ENCODE measurements around the gene ELOVL1. TPM values are rescaled to one million over a fixed set of nuclear protein-coding genes. Genes with fewer than 3 reads are reported as not detected.

The ELOVL1 gene
- total RNA-seq, 2 donors from 2014 or later, result 17.5 to 21.8 TPM

DNA sequence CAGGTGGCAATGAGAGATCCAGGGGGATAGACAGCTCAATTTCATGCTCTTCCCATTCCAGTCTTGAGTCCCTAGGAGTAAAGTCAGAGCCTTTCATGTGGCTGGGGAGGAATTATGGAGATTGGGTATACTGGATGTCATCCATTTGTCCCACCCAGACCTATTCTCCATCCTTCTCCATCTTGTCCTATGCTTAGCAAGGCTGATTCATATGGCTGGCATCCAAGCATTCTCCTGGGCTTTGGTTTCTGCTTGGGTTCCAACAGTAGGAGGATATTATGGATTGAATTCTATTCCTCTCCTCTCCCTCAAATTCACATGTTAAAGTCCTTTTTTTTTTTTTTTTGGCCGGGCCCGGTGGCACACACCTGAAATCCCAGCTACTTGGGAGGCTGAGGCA, 12.9 kb downstream of the ELOVL1 start:
- Histone ChIP-seq H3K9me3 (no peaks in the 10 kb centered on the region), H3K4me3 (no peak overlapping the region), H3K36me3 (replicated peaks in 1 of 2; ENCODE audit: insufficient read depth in 1 of 2, low read depth in 2 of 2) (no peaks in the 10 kb centered on the region), H3K27ac (no peak overlapping the region), H3K27me3 (no peaks in the 10 kb centered on the region), H3K4me1 (peaks cover 16% of the 10 kb centered on the region)
- ATAC-seq (no peak), DNase-seq (no peak)
- intact Hi-C loops (cut with DNase I), result loop anchor here (10.0 kb wide), 1 partner anchor 60 kb away; no protein-coding TSS in a partner anchor
- WGBS, 2 donors, result 94% methylated on average over 2 of the region's 2 CpGs
- no peak for TF ChIP-seq POLR2A (IDR thresholded peaks at IDR 0.05)
- TF ChIP-seq, protein P1, sequence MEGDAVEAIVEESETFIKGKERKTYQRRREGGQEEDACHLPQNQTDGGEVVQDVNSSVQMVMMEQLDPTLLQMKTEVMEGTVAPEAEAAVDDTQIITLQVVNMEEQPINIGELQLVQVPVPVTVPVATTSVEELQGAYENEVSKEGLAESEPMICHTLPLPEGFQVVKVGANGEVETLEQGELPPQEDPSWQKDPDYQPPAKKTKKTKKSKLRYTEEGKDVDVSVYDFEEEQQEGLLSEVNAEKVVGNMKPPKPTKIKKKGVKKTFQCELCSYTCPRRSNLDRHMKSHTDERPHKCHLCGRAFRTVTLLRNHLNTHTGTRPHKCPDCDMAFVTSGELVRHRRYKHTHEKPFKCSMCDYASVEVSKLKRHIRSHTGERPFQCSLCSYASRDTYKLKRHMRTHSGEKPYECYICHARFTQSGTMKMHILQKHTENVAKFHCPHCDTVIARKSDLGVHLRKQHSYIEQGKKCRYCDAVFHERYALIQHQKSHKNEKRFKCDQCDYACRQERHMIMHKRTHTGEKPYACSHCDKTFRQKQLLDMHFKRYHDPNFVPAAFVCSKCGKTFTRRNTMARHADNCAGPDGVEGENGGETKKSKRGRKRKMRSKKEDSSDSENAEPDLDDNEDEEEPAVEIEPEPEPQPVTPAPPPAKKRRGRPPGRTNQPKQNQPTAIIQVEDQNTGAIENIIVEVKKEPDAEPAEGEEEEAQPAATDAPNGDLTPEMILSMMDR (IDR thresholded peaks at IDR 0.05), result no peak

DNA sequence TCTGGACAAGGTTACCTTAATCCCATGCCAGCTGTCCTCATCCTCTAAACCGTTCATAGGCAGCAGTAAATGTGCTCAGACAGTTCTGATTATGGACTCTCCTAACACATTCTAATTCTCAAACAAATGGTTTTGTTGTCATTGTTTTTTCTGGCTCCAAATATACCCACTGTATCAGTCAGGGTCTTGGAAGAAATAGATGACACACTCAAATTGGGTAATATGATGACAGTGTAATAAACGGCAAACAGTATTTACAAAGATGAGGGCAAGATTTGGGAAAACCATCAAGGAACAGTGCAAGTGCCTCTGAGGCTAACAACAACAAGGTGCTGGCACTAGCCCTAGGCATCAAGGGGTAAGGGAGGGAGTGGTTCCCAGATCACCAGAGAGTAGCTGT, 13.3 kb downstream of the ELOVL1 start:
- H3K4me1 ChIP-seq, result peaks cover 20% of the 10 kb centered on the region
- H3K4me3 ChIP-seq, result no peak overlapping the region
- H3K27ac ChIP-seq, result no peak overlapping the region
- H3K9me3 ChIP-seq, result no peaks in the 10 kb centered on the region
- H3K27me3 ChIP-seq, result no peaks in the 10 kb centered on the region
- ATAC-seq (no peak), DNase-seq (no peak)
- intact Hi-C loops (cut with DNase I), result loop anchor here (10.0 kb wide), 1 partner anchor 60 kb away; no protein-coding TSS in a partner anchor
- no peak for TF ChIP-seq POLR2A (IDR thresholded peaks at IDR 0.05)
- TF ChIP-seq, protein P1 (IDR thresholded peaks at IDR 0.05), result no peak
- 80 to 87% methylated on average over 2 of the region's 2 CpGs for WGBS, 2 donors
- H3K36me3 ChIP-seq (replicated peaks in 1 of 2; ENCODE audit: insufficient read depth in 1 of 2, low read depth in 2 of 2), result no peaks in the 10 kb centered on the region

GRCh38 chr1:43352881-43353280, 14.9 kb downstream of the ELOVL1 start:
- no peaks in the 10 kb centered on the region for H3K36me3 ChIP-seq (replicated peaks in 1 of 2; ENCODE audit: insufficient read depth in 1 of 2, low read depth in 2 of 2)
- TF ChIP-seq, protein P1 (IDR thresholded peaks at IDR 0.05), result no peak
- TF ChIP-seq POLR2A (IDR thresholded peaks at IDR 0.05), result no peak
- no peaks in the 10 kb centered on the region for H3K27me3 ChIP-seq
- DNase-seq, result no peak
- 77% methylated on average over 3 of the region's 3 CpGs for WGBS, 2 donors
- H3K9me3 ChIP-seq, result no peaks in the 10 kb centered on the region
- intact Hi-C loops (cut with DNase I), result loop anchor here (10.0 kb wide), 1 partner anchor 58 kb away; no protein-coding TSS in a partner anchor
- no peak overlapping the region for H3K27ac ChIP-seq
- ATAC-seq, result no peak
- H3K4me1 ChIP-seq, result peaks cover 18% of the 10 kb centered on the region
- no peak overlapping the region for H3K4me3 ChIP-seq

DNA sequence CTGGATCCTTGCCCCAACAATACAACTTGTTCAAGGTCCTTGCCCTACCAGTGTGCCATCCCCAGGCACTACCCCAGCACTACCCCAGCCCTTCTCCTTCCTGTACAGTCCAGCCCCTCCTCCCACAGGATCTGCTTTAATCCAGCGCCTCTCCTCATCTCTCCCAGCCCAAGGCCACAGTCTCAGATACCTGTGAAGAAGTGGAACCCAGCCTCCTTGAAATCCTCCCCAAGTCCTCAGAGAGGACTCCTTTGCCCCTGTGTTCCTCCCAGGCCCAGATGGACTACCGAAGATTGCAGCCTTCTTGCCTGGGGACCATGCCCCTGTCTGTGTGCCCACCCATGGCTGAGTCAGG, 15.5 kb downstream of the ELOVL1 start:
- ATAC-seq, result no peak
- no peaks in the 10 kb centered on the region for H3K36me3 ChIP-seq (replicated peaks in 1 of 2; ENCODE audit: insufficient read depth in 1 of 2, low read depth in 2 of 2)
- H3K4me1 ChIP-seq, result peaks cover 16% of the 10 kb centered on the region
- H3K9me3 ChIP-seq, result no peaks in the 10 kb centered on the region
- H3K4me3 ChIP-seq, result no peak overlapping the region
- H3K27me3 ChIP-seq, result no peaks in the 10 kb centered on the region
- DNase-seq, result no peak
- no peak overlapping the region for H3K27ac ChIP-seq
- TF ChIP-seq POLR2A (IDR thresholded peaks at IDR 0.05), result no peak
- TF ChIP-seq, protein P1 (IDR thresholded peaks at IDR 0.05), result no peak
- intact Hi-C loops (cut with DNase I), result loop anchor here (10.0 kb wide), 1 partner anchor 58 kb away; no protein-coding TSS in a partner anchor
- WGBS, 2 donors, result 91 to 100% methylated on average over 2 of the region's 2 CpGs
